Measurements from ENCODE around the gene RTN4RL1. TPM values are rescaled to one million over a fixed set of nuclear protein-coding genes. Genes with fewer than 3 reads are reported as not detected.

RTN4RL1 gene
- total and polyA plus RNA-seq, 9 donors, result 0.30 to 4.1 (median 1.6) TPM; not detected in 1

- Histone ChIP-seq H3K36me3 (no peaks in the 10 kb centered on the region), H3K4me1 (ENCODE audit: insufficient read depth) (no peaks in the 10 kb centered on the region), H3K27ac (no peak overlapping the region), H3K9me3 (no peaks in the 10 kb centered on the region), H3K27me3 (no peaks in the 10 kb centered on the region), H3K4me3 (no peak overlapping the region)
- DNase-seq, result no peak
- 72 to 87% (median 84%) methylated on average over 5 of the region's 5 CpGs for WGBS, 3 donors
- intact Hi-C loops (cut with DNase I), result loop anchor here in 1 of 4 donors (10.0 kb wide), 1 partner anchor 65 kb away; no protein-coding TSS in a partner anchor
- TF ChIP-seq POLR2A (IDR thresholded peaks at IDR 0.05) (no peak), EP300 (IDR thresholded peaks at IDR 0.05) (no peak), CTCF (IDR thresholded peaks at IDR 0.05) (no peak)
Measured at GRCh38 chr17:1949754-1950153, 75.4 kb downstream of the RTN4RL1 start.

GRCh38 chr17:1948517-1948825 is 76.7 kb downstream of the RTN4RL1 start:
- TF ChIP-seq POLR2A (IDR thresholded peaks at IDR 0.05), result no peak
- no peak for TF ChIP-seq CTCF (IDR thresholded peaks at IDR 0.05)
- no peak for TF ChIP-seq EP300 (IDR thresholded peaks at IDR 0.05)
- Histone ChIP-seq H3K4me3 (no peak overlapping the region), H3K9me3 (no peaks in the 10 kb centered on the region), H3K27me3 (no peaks in the 10 kb centered on the region), H3K27ac (no peak overlapping the region), H3K36me3 (no peaks in the 10 kb centered on the region), H3K4me1 (ENCODE audit: insufficient read depth) (no peaks in the 10 kb centered on the region)
- intact Hi-C loops (cut with DNase I), result no loop called here
- no peak for DNase-seq
- WGBS, 3 donors, result 91 to 94% (median 92%) methylated on average over 14 of the region's 14 CpGs

GRCh38 chr17:1947743-1948516 is 77.2 kb downstream of the RTN4RL1 start:
- TF ChIP-seq POLR2A (IDR thresholded peaks at IDR 0.05), result no peak
- no peak for TF ChIP-seq EP300 (IDR thresholded peaks at IDR 0.05)
- no peak for TF ChIP-seq CTCF (IDR thresholded peaks at IDR 0.05)
- no peak for DNase-seq
- intact Hi-C loops (cut with DNase I), result no loop called here
- no peaks in the 10 kb centered on the region for H3K36me3 ChIP-seq
- H3K27ac ChIP-seq, result no peak overlapping the region
- no peaks in the 10 kb centered on the region for H3K9me3 ChIP-seq
- H3K4me3 ChIP-seq, result no peak overlapping the region
- no peaks in the 10 kb centered on the region for H3K27me3 ChIP-seq
- WGBS, 3 donors, result 68 to 83% (median 69%) methylated on average over 22 of the region's 22 CpGs
- H3K4me1 ChIP-seq (ENCODE audit: insufficient read depth), result no peaks in the 10 kb centered on the region

GRCh38 chr17:1947229-1947742 is 77.8 kb downstream of the RTN4RL1 start:
- H3K36me3 ChIP-seq, result no peaks in the 10 kb centered on the region
- intact Hi-C loops (cut with DNase I), result no loop called here
- H3K9me3 ChIP-seq, result no peaks in the 10 kb centered on the region
- H3K27ac ChIP-seq, result no peak overlapping the region
- H3K4me1 ChIP-seq (ENCODE audit: insufficient read depth), result no peaks in the 10 kb centered on the region
- no peak for DNase-seq
- WGBS, 3 donors, result 51 to 58% (median 56%) methylated on average over 22 of the region's 22 CpGs
- TF ChIP-seq POLR2A (IDR thresholded peaks at IDR 0.05) (no peak), EP300 (IDR thresholded peaks at IDR 0.05) (no peak), CTCF (IDR thresholded peaks at IDR 0.05) (no peak)
- no peak overlapping the region for H3K4me3 ChIP-seq
- no peaks in the 10 kb centered on the region for H3K27me3 ChIP-seq
